Activated T-cell treated with anti-CD3 and anti-CD28 coated beads, Interleukin-2, amount 50 U/mL, for 48 hours (primary cell): Measurements from ENCODE around the gene FAM131B.

ENCODE experiments used
- DNase-seq, 2 experiments: peaks; one replicate each; pipeline ENCODE4 v3.0.0-alpha.2; 2020

The FAM131B gene

DNA sequence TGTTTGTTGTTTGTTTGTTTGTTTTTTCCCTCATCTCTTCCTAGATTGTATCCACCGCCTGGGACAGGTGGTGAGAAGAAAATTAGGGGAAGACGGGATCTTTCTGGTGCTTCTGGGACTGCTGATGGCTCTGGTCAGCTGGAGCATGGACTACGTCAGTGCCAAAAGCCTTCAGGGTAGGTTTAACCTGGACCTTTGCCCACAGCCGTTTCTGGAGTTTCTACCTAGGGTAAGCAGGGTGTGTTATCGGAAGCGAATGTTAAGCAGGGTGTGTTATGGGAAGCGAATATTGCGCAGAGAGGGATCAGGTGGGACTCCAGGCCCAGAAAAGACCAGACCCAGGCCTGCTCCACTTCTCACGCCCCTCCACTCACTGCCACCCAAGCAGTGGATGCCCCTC lies 41.9 kb downstream of the FAM131B start:
- no peak for DNase-seq

DNA sequence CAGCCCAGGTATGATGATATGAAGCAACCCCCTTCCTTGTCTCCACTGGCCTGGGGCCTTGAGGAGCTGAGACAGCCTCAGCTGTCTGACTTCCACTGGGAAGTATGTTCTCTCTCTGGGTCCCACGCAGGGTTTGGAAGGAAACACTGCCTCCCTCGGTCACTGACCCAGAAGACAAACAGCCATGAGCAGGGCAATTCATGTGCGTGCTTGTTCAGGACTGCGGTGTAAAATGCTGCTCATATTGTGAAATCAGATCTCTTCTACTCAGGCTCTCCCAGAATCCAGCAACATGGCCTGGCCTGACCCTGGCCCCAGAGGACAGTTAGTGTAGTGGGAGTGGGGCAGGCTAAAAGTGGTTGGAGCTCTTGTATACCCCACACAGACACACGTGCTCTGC lies 43.9 kb downstream of the FAM131B start:
- DNase-seq: no peak

DNA sequence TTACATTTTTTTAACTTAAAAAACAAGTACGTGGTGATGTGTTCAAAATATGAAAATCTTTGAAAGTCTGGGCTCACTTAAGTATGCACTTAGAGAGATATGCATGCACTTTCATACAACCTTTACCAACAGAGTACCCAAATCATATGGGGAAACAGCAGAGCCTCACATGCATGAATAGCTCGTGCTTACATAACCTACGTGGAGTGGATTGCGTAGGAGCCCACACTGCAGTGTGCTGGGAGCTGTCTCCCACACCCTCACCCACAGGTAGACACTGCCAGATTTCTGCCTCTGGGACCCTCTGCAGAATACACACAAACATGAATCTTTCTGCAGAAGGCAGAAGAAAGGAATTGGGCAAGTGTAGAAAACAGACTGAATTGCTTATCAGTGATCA lies 46.0 kb downstream of the FAM131B start:
- no peak for DNase-seq

DNA sequence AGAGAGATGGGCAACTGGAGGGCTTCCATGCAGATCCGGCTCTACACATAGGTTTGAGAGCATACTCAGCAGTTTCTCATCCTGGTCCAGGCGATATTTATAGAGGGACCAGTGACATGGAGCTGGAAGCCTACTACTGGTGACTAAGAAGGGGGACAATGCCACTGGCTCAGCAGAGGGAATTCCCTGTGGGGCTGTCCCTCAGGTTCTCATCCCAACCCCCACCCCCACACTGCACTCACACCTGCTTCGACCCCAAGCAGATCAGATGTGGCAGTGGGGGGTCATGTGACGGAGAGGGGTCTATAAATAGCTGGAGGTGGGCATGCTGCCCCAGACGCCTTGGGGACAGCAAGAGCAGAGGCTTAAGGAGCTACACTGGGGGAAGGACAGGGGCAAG lies 46.7 kb downstream of the FAM131B start, which contains the start of gene CLCN1:
Gene CLCN1, plus strand, starts transcription at position 336 of the 400 bp plus-strand sequence. CDS start 102 bp downstream, outside the sequence.
- DNase-seq: no peak

DNA sequence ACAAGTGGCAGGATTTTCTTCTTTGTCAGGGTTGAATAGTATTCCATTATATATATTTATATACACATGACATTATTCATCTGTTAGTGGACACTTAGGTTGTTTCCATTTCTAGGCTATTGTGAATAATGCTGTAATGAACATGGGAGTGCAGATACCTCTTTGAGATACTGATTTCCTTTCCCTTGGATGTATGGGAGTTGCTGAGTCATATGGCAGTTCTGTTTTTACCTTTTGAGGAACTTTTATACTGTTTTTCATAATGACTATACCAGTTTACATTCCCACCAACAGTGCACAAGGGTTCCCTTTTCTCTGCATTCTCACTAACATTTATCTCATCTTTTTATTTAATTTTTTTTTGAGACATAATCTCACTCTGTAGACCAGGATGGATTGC lies 48.4 kb downstream of the FAM131B start:
- no peak for DNase-seq

DNA sequence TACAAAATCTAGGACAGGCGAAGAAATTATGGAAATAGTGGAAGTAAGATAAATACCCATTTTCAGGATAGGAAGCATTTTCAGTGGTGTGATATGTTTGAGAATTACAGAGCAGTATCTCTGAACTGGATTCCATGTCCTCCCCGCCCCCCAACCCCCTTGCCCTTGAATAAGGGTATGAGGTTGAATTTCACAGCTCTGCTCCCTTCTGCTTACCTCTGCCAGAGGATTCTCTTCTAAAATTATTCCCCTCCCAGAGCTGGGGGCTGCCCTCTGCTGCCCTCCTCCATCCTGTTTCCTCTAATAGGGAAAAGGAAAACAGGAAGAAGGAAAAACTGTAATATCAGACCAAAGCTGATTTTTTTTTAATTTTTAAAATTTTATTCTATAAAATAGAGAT lies 53.9 kb downstream of the FAM131B start:
- no peak for DNase-seq

DNA sequence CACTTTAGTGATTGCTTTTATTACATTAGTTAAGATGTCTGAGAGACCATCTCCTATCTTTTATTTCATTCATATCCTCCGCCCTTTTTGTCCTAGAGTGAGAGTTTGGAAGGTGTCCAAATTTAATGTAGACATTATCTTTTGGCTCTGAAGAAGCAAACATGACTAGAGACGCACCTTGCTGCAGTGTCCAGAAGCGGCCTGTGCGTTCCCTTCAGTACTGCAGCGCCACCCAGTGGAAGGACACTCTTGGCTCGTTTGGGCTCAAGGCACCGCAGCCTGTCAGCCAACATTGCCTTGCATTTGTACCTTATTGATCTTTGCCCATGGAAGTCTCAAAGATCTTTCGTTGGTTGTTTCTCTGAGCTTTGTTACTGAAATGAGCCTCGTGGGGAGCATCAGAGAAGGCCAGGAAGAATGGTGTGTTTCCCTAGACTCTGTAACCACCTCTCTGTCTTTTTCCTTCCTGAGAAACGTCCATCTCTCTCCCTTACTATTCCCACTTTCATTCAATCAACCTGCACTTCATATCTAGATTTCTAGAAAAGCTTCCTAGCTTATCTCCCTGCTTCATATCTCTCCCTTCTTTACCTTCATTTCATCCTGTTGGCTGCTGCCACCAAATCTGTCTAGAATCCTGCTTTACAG lies 57.0 kb downstream of the FAM131B start:
- DNase-seq: peak; percentile 83 to 86

DNA sequence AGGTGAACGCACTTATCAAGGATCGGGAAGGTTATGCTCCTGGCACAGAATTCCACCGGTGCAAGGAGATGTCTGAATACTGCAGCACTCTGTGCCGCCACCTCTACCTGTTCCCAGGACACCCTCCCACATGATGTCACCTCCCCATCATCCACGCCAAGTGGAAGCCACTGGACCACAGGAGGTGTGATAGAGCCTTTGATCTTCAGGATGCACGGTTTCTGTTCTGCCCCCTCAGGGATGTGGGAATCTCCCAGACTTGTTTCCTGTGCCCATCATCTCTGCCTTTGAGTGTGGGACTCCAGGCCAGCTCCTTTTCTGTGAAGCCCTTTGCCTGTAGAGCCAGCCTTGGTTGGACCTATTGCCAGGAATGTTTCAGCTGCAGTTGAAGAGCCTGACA lies 57.6 kb downstream of the FAM131B start:
- DNase-seq: no peak

DNA sequence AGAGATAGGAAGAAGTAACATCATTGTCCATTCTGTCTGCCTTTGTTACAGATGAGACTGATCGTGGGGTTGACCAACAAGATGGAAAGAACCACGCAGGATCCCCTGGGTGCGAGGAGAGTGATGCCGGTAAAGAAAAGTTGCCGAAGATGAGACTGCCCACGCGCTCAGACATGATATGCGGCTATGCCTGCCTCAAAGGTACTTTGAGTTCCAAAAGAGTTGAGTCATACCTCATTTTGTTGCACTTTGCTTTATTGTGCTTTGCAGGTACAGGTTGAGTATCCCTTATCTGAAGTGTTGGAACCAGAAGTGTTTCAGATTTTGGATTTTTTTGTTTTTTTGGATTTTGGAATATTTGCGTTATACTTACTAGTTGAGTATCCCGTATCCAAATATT lies 58.8 kb downstream of the FAM131B start:
- no peak for DNase-seq
